RWPE1 (cell line): ENCODE measurements around the gene CEP350.
A peak's percentile ranks its signal among the peaks of the same experiment; 100 is the strongest.

Experiments used
- CTCF ChIA-PET: fragments of 350-600 bp; sonication (Branson Sonifier 250); formaldehyde crosslinking; extraction: SDS; loops from one replicate; lab custom pipeline; 2021; lab: Yijun Ruan, JAX
- POLR2A ChIA-PET: fragments of 400-600 bp; formaldehyde crosslinking; extraction: SDS; loops from one replicate; lab custom pipeline; 2020; ENCODE audit warnings: antibody characterized with exemption; ENCODE audit not compliant: low non-redundant PET; lab: Yijun Ruan, JAX
- DNase-seq: peaks from one replicate; pipeline ENCODE4 v3.0.0; 2012; ENCODE audit warnings: low spot score
- H3K27ac ChIP-seq: fragments of 450-650 bp; 2 replicates; pipeline ENCODE4 v1.5.1; 2017
- CTCF ChIP-seq: fragments of 450-650 bp; conservative IDR thresholded peaks from 2 replicates; pipeline ENCODE4 v1.5.1; 2017; ENCODE audit warnings: low read depth, mild to moderate bottlenecking

The CEP350 gene

GRCh38 chr1:180027949-180028445 is 73.4 kb downstream of the CEP350 start:
- peak; percentile 13 for DNase-seq
- POLR2A ChIA-PET, result no interaction called here
- TF ChIP-seq CTCF, result no peak
- peak overlapping the region; percentile 72 for H3K27ac ChIP-seq
- CTCF ChIA-PET, result no interaction called here

- H3K27ac ChIP-seq, result peak overlapping the region; percentile 72
- CTCF ChIA-PET, result no interaction called here
- TF ChIP-seq CTCF, result no peak
- no peak for DNase-seq
- POLR2A ChIA-PET, result no interaction called here
Observed at GRCh38 chr1:180028864-180029263, 74.3 kb downstream of the CEP350 start.

GRCh38 chr1:180029524-180030135 is 75.0 kb downstream of the CEP350 start:
- H3K27ac ChIP-seq, result no peak overlapping the region
- CTCF ChIA-PET, result no interaction called here
- no peak for DNase-seq
- no peak for TF ChIP-seq CTCF
- POLR2A ChIA-PET, result no interaction called here

- ChIA-PET POLR2A (no interaction called here), CTCF (interaction anchor here (0.6 kb wide), 1 partner anchor 17 kb away, joined by 5 read pairs; no protein-coding TSS in a partner anchor)
- TF ChIP-seq CTCF, result no peak
- no peak overlapping the region for H3K27ac ChIP-seq
- no peak for DNase-seq
Observed at GRCh38 chr1:180031664-180032063, 77.1 kb downstream of the CEP350 start.

- no peak for TF ChIP-seq CTCF
- ChIA-PET POLR2A (no interaction called here), CTCF (interaction anchor here (0.6 kb wide), 1 partner anchor 135 kb away, joined by 3 read pairs; no protein-coding TSS in a partner anchor)
- no peak overlapping the region for H3K27ac ChIP-seq
- no peak for DNase-seq
Observed at GRCh38 chr1:180033390-180033789, 78.8 kb downstream of the CEP350 start.

GRCh38 chr1:180040034-180040433 is 85.4 kb downstream of the CEP350 start:
- POLR2A ChIA-PET, result no interaction called here
- DNase-seq, result peak; percentile 12
- no peak overlapping the region for H3K27ac ChIP-seq
- no peak for TF ChIP-seq CTCF
- CTCF ChIA-PET, result no interaction called here
